Gastrocnemius medialis (tissue), 4 donors: ENCODE results near the gene HNRNPK. TPM values are rescaled to one million over a fixed set of nuclear protein-coding genes. Genes with fewer than 3 reads are reported as not detected.

Source experiments
- ATAC-seq, 2 donors: fragments of 150-250 bp; one replicate each; pipeline ENCODE4 v1.9.1; 2016
- DNase-seq, 2 donors: peaks; one replicate each; pipeline ENCODE4 v3.0.0-alpha.2; 2019
- H3K27ac ChIP-seq, 4 donors: fragments of 200-600 bp; sonication (generic); 1 replicate in 1 of 4; 2 replicates in 3 of 4; pipeline ENCODE4 v1.5.1; 2016 to 2018; ENCODE audit warnings: mild to moderate bottlenecking in 2 of 4, moderate library complexity in 1 of 4
- H3K27me3 ChIP-seq, 3 donors: fragments of 200-600 bp; sonication (generic) in 2 of 3; 1 replicate in 1 of 3; 2 replicates in 2 of 3; pipeline versions ENCODE4 v1.5.1 to v1.6.0; 2016 to 2019; ENCODE audit warnings: mild to moderate bottlenecking in 1 of 3, moderate library complexity in 1 of 3
- H3K36me3 ChIP-seq, 2 donors: fragments of 200-600 bp; sonication (generic) in 1 of 2; one replicate each; pipeline ENCODE4 v1.5.1; 2017 to 2018
- H3K4me1 ChIP-seq, 2 donors: fragments of 200-600 bp; sonication (generic) in 1 of 2; one replicate each; pipeline ENCODE4 v1.5.1; 2016 to 2017; ENCODE audit warnings: mild to moderate bottlenecking in 2 of 2
- H3K4me3 ChIP-seq, 4 donors: fragments of 200-600 bp; sonication (generic) in 3 of 4; 1 replicate in 1 of 4; 2 replicates in 3 of 4; pipeline ENCODE4 v1.5.1; 2016 to 2019; ENCODE audit warnings: mild to moderate bottlenecking in 2 of 4
- H3K9me3 ChIP-seq, 3 donors: fragments of 200-600 bp; sonication (generic) in 2 of 3; 1 replicate in 1 of 3; 2 replicates in 2 of 3; pipeline ENCODE4 v1.5.1; 2016 to 2019
- POLR2A ChIP-seq, 2 donors: fragments of 450-650 bp; IDR thresholded peaks; one replicate each; pipeline ENCODE4 v1.6.1; 2017; ENCODE audit warnings: antibody characterized with exemption in 2 of 2, mild to moderate bottlenecking in 2 of 2, moderate library complexity in 2 of 2
- in situ Hi-C, 4 donors: fragments of 200-750 bp; cut with MboI; loops; one replicate each; pipeline versions ENCODE4 v1.15.0 to v1.8.0; 2017; ENCODE audit warnings: low sequenced_read_pairs in 4 of 4
- intact Hi-C: fragments of 100-400 bp; cut with DNase I; formaldehyde crosslinking; loops from one replicate; pipeline ENCODE4 v1.15.1; 2023; ENCODE audit warnings: low total_unique reads
- total RNA-seq, 4 donors: library from RNA; depleted of rRNA; stranded (reverse); fragments of >200 nt; gene quantifications; one replicate each; pipeline versions ENCODE4 v1.1.0 to v1.2.3, GENCODE V29; 2016
- TF ChIP-seq, protein P1 (sequence below), 5 experiments: fragments of 450-650 bp in 3 of 5; fragments of 200-600 bp in 2 of 5; sonication (generic) in 2 of 5; IDR thresholded peaks in 4 of 5; conservative IDR thresholded peaks in 1 of 5; 1 replicate in 4 of 5; 2 replicates in 1 of 5; pipeline ENCODE4 v1.5.1; 2016 to 2019; ENCODE audit warnings: antibody characterized with exemption in 5 of 5, mild to moderate bottlenecking in 3 of 5, moderate library complexity in 3 of 5

The HNRNPK gene
- total RNA-seq, 4 donors from 2014 or later = 313 to 390 (median 349) TPM

DNA sequence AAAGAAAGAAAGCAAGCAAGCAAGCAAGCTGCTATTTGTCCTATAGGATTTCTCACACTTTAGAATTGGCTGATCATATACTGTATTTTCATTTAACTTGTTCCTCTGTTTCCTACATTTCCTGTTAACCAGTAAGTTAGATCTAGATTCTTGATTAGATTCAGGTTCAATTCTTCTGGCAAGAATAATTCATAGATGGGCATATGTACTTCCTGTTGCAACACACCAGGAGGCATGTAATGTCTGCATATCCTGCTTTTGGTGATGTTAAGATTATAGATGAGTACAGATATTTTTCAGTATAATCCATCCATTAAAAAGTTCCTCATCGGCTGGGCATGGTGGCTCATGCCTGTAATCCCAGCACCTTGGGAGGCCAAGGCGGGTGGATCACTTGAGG is 48.0 kb downstream of the HNRNPK start:
- no peak overlapping the region for H3K4me3 ChIP-seq
- no peak overlapping the region for H3K27ac ChIP-seq
- H3K4me1 ChIP-seq = peaks cover 20 to 27% of the 10 kb centered on the region in 2 donors
- H3K27me3 ChIP-seq = no peaks in the 10 kb centered on the region
- TF ChIP-seq, protein P1, sequence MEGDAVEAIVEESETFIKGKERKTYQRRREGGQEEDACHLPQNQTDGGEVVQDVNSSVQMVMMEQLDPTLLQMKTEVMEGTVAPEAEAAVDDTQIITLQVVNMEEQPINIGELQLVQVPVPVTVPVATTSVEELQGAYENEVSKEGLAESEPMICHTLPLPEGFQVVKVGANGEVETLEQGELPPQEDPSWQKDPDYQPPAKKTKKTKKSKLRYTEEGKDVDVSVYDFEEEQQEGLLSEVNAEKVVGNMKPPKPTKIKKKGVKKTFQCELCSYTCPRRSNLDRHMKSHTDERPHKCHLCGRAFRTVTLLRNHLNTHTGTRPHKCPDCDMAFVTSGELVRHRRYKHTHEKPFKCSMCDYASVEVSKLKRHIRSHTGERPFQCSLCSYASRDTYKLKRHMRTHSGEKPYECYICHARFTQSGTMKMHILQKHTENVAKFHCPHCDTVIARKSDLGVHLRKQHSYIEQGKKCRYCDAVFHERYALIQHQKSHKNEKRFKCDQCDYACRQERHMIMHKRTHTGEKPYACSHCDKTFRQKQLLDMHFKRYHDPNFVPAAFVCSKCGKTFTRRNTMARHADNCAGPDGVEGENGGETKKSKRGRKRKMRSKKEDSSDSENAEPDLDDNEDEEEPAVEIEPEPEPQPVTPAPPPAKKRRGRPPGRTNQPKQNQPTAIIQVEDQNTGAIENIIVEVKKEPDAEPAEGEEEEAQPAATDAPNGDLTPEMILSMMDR (IDR thresholded peaks at IDR 0.05 in 4 of 5, conservative IDR thresholded peaks at IDR 0.05 in 1 of 5) = no peak
- no peak for TF ChIP-seq POLR2A (IDR thresholded peaks at IDR 0.05)
- ATAC-seq (no peak), DNase-seq (no peak)
- intact Hi-C loops = loop anchor here (10.0 kb wide), 1 partner anchor 133 kb away; no protein-coding TSS in a partner anchor
- in situ Hi-C loops = loop anchor here in 2 of 4 donors (10.0 kb wide), 2 partner anchors 243 to 383 kb away; no protein-coding TSS in a partner anchor
- no peaks in the 10 kb centered on the region for H3K36me3 ChIP-seq
- H3K9me3 ChIP-seq = no peaks in the 10 kb centered on the region

DNA sequence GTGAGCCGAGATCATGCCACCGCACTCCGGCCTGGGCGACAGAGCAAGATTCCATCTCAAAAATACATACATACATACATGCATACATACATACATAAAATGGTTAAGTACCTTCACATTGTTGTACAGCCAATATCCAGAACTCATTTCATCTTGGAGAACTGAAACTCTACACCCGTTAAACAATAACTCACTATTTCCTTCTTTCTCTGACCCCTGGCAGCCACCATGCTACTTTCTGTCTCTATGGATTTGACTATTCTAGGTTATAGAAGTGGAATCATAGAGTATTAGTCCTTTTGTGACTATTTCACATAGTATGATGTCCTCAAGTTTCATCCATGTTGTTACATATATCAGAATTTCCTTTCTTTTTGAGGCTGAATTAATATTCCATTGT is 49.1 kb downstream of the HNRNPK start:
- in situ Hi-C loops = loop anchor here in 2 of 4 donors (10.0 kb wide), 2 partner anchors 244 to 384 kb away; no protein-coding TSS in a partner anchor
- TF ChIP-seq POLR2A (IDR thresholded peaks at IDR 0.05) = no peak
- TF ChIP-seq, protein P1 (IDR thresholded peaks at IDR 0.05 in 4 of 5, conservative IDR thresholded peaks at IDR 0.05 in 1 of 5) = no peak
- H3K4me1 ChIP-seq = peaks cover 17 to 20% of the 10 kb centered on the region in 2 donors
- no peaks in the 10 kb centered on the region for H3K27me3 ChIP-seq
- H3K36me3 ChIP-seq = no peaks in the 10 kb centered on the region
- intact Hi-C loops = loop anchor here (10.0 kb wide), 1 partner anchor 134 kb away; no protein-coding TSS in a partner anchor
- no peak overlapping the region for H3K4me3 ChIP-seq
- H3K27ac ChIP-seq = no peak overlapping the region
- no peaks in the 10 kb centered on the region for H3K9me3 ChIP-seq
- DNase-seq (no peak), ATAC-seq (no peak)

GRCh38 chr9:83927591-83927990 is 52.4 kb downstream of the HNRNPK start:
- no peak for ATAC-seq
- Histone ChIP-seq H3K27ac (no peak overlapping the region), H3K27me3 (no peaks in the 10 kb centered on the region), H3K9me3 (no peaks in the 10 kb centered on the region), H3K36me3 (no peaks in the 10 kb centered on the region), H3K4me3 (no peak overlapping the region), H3K4me1 (no peaks in the 10 kb centered on the region)
- DNase-seq = no peak
- TF ChIP-seq POLR2A (IDR thresholded peaks at IDR 0.05) = no peak
- TF ChIP-seq, protein P1 (IDR thresholded peaks at IDR 0.05 in 4 of 5, conservative IDR thresholded peaks at IDR 0.05 in 1 of 5) = no peak
- in situ Hi-C loops = no loop called here
- intact Hi-C loops = no loop called here

- ATAC-seq (peak; percentile 95), DNase-seq (peak; percentile 96 to 98)
- intact Hi-C loops (loop anchor here (1.0 to 5.0 kb wide), 4 partner anchors 59 to 299 kb away; partner anchors contain the start of genes GKAP1, HNRNPK, IDNK and RMI1), in situ Hi-C loops (loop anchor here in 2 of 4 donors (25.0 kb wide), 2 partner anchors 309 to 584 kb away; partner anchors contain the start of gene IDNK (in 2 of the 2))
- Histone ChIP-seq H3K27ac (peak within 1 kb of the TSS; percentile 91 to 95 (median 94)), H3K36me3 (peaks cover 0 to 6% of the 10 kb centered on the region in 2 donors), H3K4me1 (peaks cover 4 to 10% of the 10 kb centered on the region in 2 donors), H3K27me3 (no peaks in the 10 kb centered on the region), H3K9me3 (no peaks in the 10 kb centered on the region), H3K4me3 (peak within 1 kb of the TSS; percentile 70 to 87 (median 80))
- TF ChIP-seq, protein P1 (IDR thresholded peaks at IDR 0.05 in 4 of 5, conservative IDR thresholded peaks at IDR 0.05 in 1 of 5) = peak; percentile 44 to 62 (median 52)
- TF ChIP-seq POLR2A (IDR thresholded peaks at IDR 0.05) = peak; percentile 85 to 88
Observed at GRCh38 chr9:83920927-83921707, 58.9 kb downstream of the HNRNPK start, which contains the start of gene KIF27. KIF27 (minus strand) TSS chr9:83921432; CDS start chr9:83915591, 5,841 bp downstream.
